Fibroblast of skin of right quadriceps (primary cell): ENCODE results near the gene TMEM33.

Experiments used
- DNase-seq: peaks from one replicate; pipeline ENCODE4 v3.0.0-alpha.2; 2013

Gene TMEM33

GRCh38 chr4:42008011-42008786, 73.0 kb downstream of the TMEM33 start:
- no peak for DNase-seq
